ENCODE measurements around the gene FSHR. TPM values are rescaled to one million over a fixed set of nuclear protein-coding genes. Genes with fewer than 3 reads are reported as not detected.

FSHR gene
- total RNA-seq, 2 donors from 2014 or later = not detected

GRCh38 chr2:49041061-49041460 lies 113.3 kb downstream of the FSHR start:
- DNase-seq (no peak), ATAC-seq (replicated peaks in 1 of 2) (no peak)
- Mint-ChIP-seq H3K9me3 (peaks cover 2% of the 10 kb centered on the region in 2 donors), H3K4me1 (ENCODE audit: low read depth) (no peaks in the 10 kb centered on the region), H3K27me3 (ENCODE audit: low read depth) (no peaks in the 10 kb centered on the region), H3K27ac (no peak overlapping the region), H3K4me3 (no peak overlapping the region), H3K36me3 (ENCODE audit: insufficient read depth in 2 of 2) (no peaks in the 10 kb centered on the region)

GRCh38 chr2:49037197-49037596 lies 117.1 kb downstream of the FSHR start:
- Mint-ChIP-seq H3K9me3 (peaks cover 2% of the 10 kb centered on the region in 2 donors), H3K4me3 (no peak overlapping the region), H3K36me3 (ENCODE audit: insufficient read depth in 2 of 2) (no peaks in the 10 kb centered on the region), H3K27me3 (ENCODE audit: low read depth) (no peaks in the 10 kb centered on the region), H3K4me1 (ENCODE audit: low read depth) (no peaks in the 10 kb centered on the region), H3K27ac (no peak overlapping the region)
- DNase-seq (no peak), ATAC-seq (replicated peaks in 1 of 2) (no peak)

GRCh38 chr2:49035481-49035880 lies 118.8 kb downstream of the FSHR start:
- ATAC-seq (replicated peaks in 1 of 2) (no peak), DNase-seq (no peak)
- no peaks in the 10 kb centered on the region for H3K4me1 Mint-ChIP-seq (ENCODE audit: low read depth)
- no peaks in the 10 kb centered on the region for H3K36me3 Mint-ChIP-seq (ENCODE audit: insufficient read depth in 2 of 2)
- peaks cover 2% of the 10 kb centered on the region in 2 donors for H3K9me3 Mint-ChIP-seq
- no peak overlapping the region for H3K27ac Mint-ChIP-seq
- no peaks in the 10 kb centered on the region for H3K27me3 Mint-ChIP-seq (ENCODE audit: low read depth)
- no peak overlapping the region for H3K4me3 Mint-ChIP-seq

GRCh38 chr2:49033394-49034185 lies 120.7 kb downstream of the FSHR start:
- ATAC-seq (replicated peaks in 1 of 2) = no peak
- H3K4me1 Mint-ChIP-seq (ENCODE audit: low read depth) = no peaks in the 10 kb centered on the region

GRCh38 chr2:49032936-49033335 lies 121.4 kb downstream of the FSHR start:
- H3K4me1 Mint-ChIP-seq (ENCODE audit: low read depth) = no peaks in the 10 kb centered on the region
- H3K27me3 Mint-ChIP-seq (ENCODE audit: low read depth) = no peaks in the 10 kb centered on the region
- no peak overlapping the region for H3K27ac Mint-ChIP-seq
- peaks cover 0 to 2% of the 10 kb centered on the region in 2 donors for H3K9me3 Mint-ChIP-seq
- ATAC-seq (replicated peaks in 1 of 2) (no peak), DNase-seq (no peak)
- H3K36me3 Mint-ChIP-seq (ENCODE audit: insufficient read depth in 2 of 2) = no peaks in the 10 kb centered on the region
- H3K4me3 Mint-ChIP-seq = no peak overlapping the region

More at GRCh38 chr2:49033394-49034185, 120.7 kb downstream of the FSHR start:
- Mint-ChIP-seq H3K9me3 (peaks cover 0 to 2% of the 10 kb centered on the region in 2 donors), H3K36me3 (ENCODE audit: insufficient read depth in 2 of 2) (no peaks in the 10 kb centered on the region), H3K27me3 (ENCODE audit: low read depth) (no peaks in the 10 kb centered on the region), H3K4me3 (no peak overlapping the region), H3K27ac (no peak overlapping the region)
- no peak for DNase-seq

- Mint-ChIP-seq H3K4me3 (no peak overlapping the region), H3K27ac (no peak overlapping the region), H3K27me3 (ENCODE audit: low read depth) (no peaks in the 10 kb centered on the region), H3K36me3 (ENCODE audit: insufficient read depth in 2 of 2) (no peaks in the 10 kb centered on the region), H3K9me3 (no peaks in the 10 kb centered on the region), H3K4me1 (ENCODE audit: low read depth) (no peaks in the 10 kb centered on the region)
- DNase-seq (no peak), ATAC-seq (replicated peaks in 1 of 2) (no peak)
Observed at GRCh38 chr2:49032126-49032525, 122.2 kb downstream of the FSHR start.

GRCh38 chr2:49029406-49029805 lies 124.9 kb downstream of the FSHR start:
- H3K4me3 Mint-ChIP-seq = no peak overlapping the region

GRCh38 chr2:49028101-49028500 lies 126.2 kb downstream of the FSHR start:
- H3K4me1 Mint-ChIP-seq (ENCODE audit: low read depth) = no peaks in the 10 kb centered on the region
- H3K27me3 Mint-ChIP-seq (ENCODE audit: low read depth) = no peaks in the 10 kb centered on the region
- no peak for DNase-seq
- no peak for ATAC-seq (replicated peaks in 1 of 2)
- H3K9me3 Mint-ChIP-seq = no peaks in the 10 kb centered on the region
- H3K27ac Mint-ChIP-seq = no peak overlapping the region
- H3K4me3 Mint-ChIP-seq = no peak overlapping the region
- peaks cover 0 to 1% of the 10 kb centered on the region in 2 donors for H3K36me3 Mint-ChIP-seq (ENCODE audit: insufficient read depth in 2 of 2)

More at GRCh38 chr2:49029406-49029805, 124.9 kb downstream of the FSHR start:
- Mint-ChIP-seq H3K4me1 (ENCODE audit: low read depth) (no peaks in the 10 kb centered on the region), H3K36me3 (ENCODE audit: insufficient read depth in 2 of 2) (peaks cover 0 to 1% of the 10 kb centered on the region in 2 donors), H3K27me3 (ENCODE audit: low read depth) (no peaks in the 10 kb centered on the region), H3K9me3 (no peaks in the 10 kb centered on the region), H3K27ac (no peak overlapping the region)
- ATAC-seq (replicated peaks in 1 of 2) (no peak), DNase-seq (no peak)

GRCh38 chr2:49026706-49027105 lies 127.6 kb downstream of the FSHR start:
- Mint-ChIP-seq H3K4me1 (ENCODE audit: low read depth) (no peaks in the 10 kb centered on the region), H3K27me3 (ENCODE audit: low read depth) (no peaks in the 10 kb centered on the region)
- ATAC-seq (replicated peaks in 1 of 2) = no peak

GRCh38 chr2:49021271-49021670 lies 133.0 kb downstream of the FSHR start:
- DNase-seq = no peak
- no peaks in the 10 kb centered on the region for H3K9me3 Mint-ChIP-seq
- H3K4me1 Mint-ChIP-seq (ENCODE audit: low read depth) = no peaks in the 10 kb centered on the region
- ATAC-seq (replicated peaks in 1 of 2) = no peak
- H3K4me3 Mint-ChIP-seq = no peak overlapping the region
- H3K27me3 Mint-ChIP-seq (ENCODE audit: low read depth) = no peaks in the 10 kb centered on the region
- peaks cover 0 to 1% of the 10 kb centered on the region in 2 donors for H3K36me3 Mint-ChIP-seq (ENCODE audit: insufficient read depth in 2 of 2)
- no peak overlapping the region for H3K27ac Mint-ChIP-seq

More at GRCh38 chr2:49026706-49027105, 127.6 kb downstream of the FSHR start:
- Mint-ChIP-seq H3K4me3 (no peak overlapping the region), H3K36me3 (ENCODE audit: insufficient read depth in 2 of 2) (peaks cover 0 to 1% of the 10 kb centered on the region in 2 donors), H3K27ac (no peak overlapping the region), H3K9me3 (no peaks in the 10 kb centered on the region)
- DNase-seq = no peak

GRCh38 chr2:49005261-49005660 lies 149.1 kb downstream of the FSHR start:
- ATAC-seq (replicated peaks in 1 of 2) = no peak
- H3K9me3 Mint-ChIP-seq = peaks cover 3 to 4% of the 10 kb centered on the region in 2 donors

GRCh38 chr2:49004036-49004626 lies 150.2 kb downstream of the FSHR start:
- Mint-ChIP-seq H3K36me3 (ENCODE audit: insufficient read depth in 2 of 2) (no peaks in the 10 kb centered on the region), H3K27me3 (ENCODE audit: low read depth) (no peaks in the 10 kb centered on the region), H3K9me3 (peaks cover 3 to 4% of the 10 kb centered on the region in 2 donors), H3K4me3 (no peak overlapping the region), H3K27ac (no peak overlapping the region), H3K4me1 (ENCODE audit: low read depth) (no peaks in the 10 kb centered on the region)
- DNase-seq (no peak), ATAC-seq (replicated peaks in 1 of 2) (no peak)

More at GRCh38 chr2:49005261-49005660, 149.1 kb downstream of the FSHR start:
- no peaks in the 10 kb centered on the region for H3K4me1 Mint-ChIP-seq (ENCODE audit: low read depth)
- no peak overlapping the region for H3K27ac Mint-ChIP-seq
- DNase-seq = no peak
- no peak overlapping the region for H3K4me3 Mint-ChIP-seq
- H3K27me3 Mint-ChIP-seq (ENCODE audit: low read depth) = no peaks in the 10 kb centered on the region
- H3K36me3 Mint-ChIP-seq (ENCODE audit: insufficient read depth in 2 of 2) = no peaks in the 10 kb centered on the region

GRCh38 chr2:49003201-49003600 lies 151.1 kb downstream of the FSHR start:
- no peaks in the 10 kb centered on the region for H3K4me1 Mint-ChIP-seq (ENCODE audit: low read depth)
- H3K9me3 Mint-ChIP-seq = peaks cover 3 to 4% of the 10 kb centered on the region in 2 donors
- no peaks in the 10 kb centered on the region for H3K36me3 Mint-ChIP-seq (ENCODE audit: insufficient read depth in 2 of 2)
- no peak for DNase-seq
- no peaks in the 10 kb centered on the region for H3K27me3 Mint-ChIP-seq (ENCODE audit: low read depth)
- H3K27ac Mint-ChIP-seq = no peak overlapping the region
- ATAC-seq (replicated peaks in 1 of 2) = no peak
- H3K4me3 Mint-ChIP-seq = no peak overlapping the region
